ENCODE data around the gene TTC38. TPM values are rescaled to one million over a fixed set of nuclear protein-coding genes. Genes with fewer than 3 reads are reported as not detected.

Gene TTC38
- total RNA-seq, 1 donor from 2014 or later, result 60.7 TPM

DNA sequence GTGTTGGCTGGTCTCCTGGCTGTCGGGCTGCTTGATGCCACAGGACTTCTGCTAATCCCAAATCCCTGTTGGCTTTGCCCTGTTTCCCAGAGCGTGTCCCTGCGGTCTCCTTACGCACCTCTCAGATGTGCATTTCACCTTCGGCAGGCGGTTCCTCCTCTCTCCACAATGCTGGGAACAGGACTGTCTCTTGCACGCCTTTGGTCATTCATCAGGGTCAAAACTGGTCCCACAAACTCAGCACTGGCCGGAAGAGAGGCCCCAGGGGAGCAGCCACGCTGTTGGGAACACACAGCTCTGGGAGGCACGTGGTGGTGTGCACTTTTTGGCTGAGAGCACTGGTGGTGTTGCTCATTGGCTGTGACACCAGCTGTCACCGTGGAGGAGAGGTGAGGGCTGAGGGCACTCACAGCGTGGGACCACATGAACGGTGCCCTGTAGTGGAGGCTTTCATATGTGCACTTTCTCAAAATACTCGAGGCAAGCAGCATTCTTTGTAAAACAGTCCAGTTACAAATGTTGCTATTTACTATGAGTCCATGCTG lies 52.4 kb downstream of the TTC38 start:
- TF ChIP-seq, protein P1, sequence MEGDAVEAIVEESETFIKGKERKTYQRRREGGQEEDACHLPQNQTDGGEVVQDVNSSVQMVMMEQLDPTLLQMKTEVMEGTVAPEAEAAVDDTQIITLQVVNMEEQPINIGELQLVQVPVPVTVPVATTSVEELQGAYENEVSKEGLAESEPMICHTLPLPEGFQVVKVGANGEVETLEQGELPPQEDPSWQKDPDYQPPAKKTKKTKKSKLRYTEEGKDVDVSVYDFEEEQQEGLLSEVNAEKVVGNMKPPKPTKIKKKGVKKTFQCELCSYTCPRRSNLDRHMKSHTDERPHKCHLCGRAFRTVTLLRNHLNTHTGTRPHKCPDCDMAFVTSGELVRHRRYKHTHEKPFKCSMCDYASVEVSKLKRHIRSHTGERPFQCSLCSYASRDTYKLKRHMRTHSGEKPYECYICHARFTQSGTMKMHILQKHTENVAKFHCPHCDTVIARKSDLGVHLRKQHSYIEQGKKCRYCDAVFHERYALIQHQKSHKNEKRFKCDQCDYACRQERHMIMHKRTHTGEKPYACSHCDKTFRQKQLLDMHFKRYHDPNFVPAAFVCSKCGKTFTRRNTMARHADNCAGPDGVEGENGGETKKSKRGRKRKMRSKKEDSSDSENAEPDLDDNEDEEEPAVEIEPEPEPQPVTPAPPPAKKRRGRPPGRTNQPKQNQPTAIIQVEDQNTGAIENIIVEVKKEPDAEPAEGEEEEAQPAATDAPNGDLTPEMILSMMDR (conservative IDR thresholded peaks at IDR 0.05; ENCODE audit: low read depth, low read length), result no peak
- no peak for DNase-seq (ENCODE audit: low read depth)

DNA sequence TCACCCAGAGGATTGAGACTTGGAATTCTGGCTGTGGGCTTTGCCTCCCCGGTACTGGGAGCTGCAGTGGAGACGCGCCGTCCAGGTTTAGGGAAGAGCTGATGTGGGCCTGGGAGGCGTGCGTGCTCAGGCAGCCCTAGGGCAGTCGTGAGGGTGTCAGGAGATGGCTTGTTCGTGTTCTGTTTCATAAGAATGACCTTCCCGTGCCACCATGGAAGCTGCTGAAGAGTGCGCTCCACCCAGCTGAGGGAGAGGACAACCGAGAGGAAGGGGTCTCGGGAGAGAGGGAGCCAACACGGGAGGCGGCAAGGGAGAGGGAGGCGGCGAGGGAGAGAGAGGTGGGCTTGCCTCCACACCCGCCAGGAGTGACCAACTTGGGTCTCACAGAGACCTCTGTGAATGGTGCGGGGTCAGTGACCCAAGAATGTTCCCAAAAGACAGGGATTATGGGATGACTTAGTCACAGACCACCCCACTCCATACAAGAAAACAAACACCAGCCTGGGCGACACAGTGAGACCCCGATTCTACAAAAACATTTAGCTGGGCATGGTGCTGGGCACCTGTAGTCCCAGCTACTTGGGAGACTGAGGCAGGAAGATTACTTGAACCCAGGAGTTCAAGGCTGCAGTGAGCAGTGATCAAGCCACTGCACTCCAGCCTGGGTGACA lies 53.0 kb downstream of the TTC38 start:
- DNase-seq (ENCODE audit: low read depth), result no peak
- no peak overlapping the region for H3K4me3 ChIP-seq (ENCODE audit: low read depth, low read length)
- TF ChIP-seq, protein P1 (conservative IDR thresholded peaks at IDR 0.05; ENCODE audit: low read depth, low read length), result no peak

More for the DNA sequence above, 52.4 kb downstream of the TTC38 start:
- no peak overlapping the region for H3K4me3 ChIP-seq (ENCODE audit: low read depth, low read length)

DNA sequence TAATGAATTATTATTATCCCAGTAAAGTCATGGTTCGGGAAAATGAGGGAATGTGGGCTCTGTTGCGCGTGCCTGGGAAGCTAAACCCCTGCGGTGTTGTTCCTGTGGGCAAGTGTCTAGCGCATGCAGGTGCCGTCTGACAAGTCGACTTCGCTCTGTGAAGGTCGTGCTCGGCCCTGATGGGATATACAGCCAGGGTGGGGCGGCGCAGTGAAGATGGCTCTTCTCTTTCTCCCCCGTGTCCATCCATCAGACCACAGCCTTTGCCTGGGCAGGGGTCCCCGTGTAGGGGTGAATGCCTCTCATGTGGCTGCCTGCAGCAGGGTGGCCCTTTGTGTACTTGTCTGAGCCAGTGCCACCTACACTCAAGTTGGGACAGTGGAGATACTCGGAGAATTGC lies 54.9 kb downstream of the TTC38 start:
- no peak overlapping the region for H3K4me3 ChIP-seq (ENCODE audit: low read depth, low read length)
- DNase-seq (ENCODE audit: low read depth), result no peak
- TF ChIP-seq, protein P1 (conservative IDR thresholded peaks at IDR 0.05; ENCODE audit: low read depth, low read length), result no peak

DNA sequence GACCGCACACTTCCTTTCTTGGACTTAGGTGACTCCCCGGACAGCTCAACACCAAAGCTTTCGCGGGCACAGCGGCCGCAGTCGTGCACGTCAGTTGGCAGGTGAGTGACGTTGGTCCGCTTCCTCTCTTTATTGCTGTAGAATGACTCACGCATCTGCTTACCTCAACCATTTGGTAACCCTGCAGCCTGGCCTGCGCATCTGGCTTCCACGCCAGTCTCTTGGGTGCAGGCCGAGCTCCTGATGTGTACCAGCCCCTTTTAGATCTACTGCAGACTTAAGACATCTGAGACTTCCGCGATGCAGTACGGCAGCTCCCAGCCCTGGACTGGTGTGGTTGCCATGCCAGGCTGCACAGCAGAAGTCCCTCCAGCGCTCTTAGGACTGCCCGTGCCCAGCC lies 55.4 kb downstream of the TTC38 start:
- H3K4me3 ChIP-seq (ENCODE audit: low read depth, low read length), result no peak overlapping the region
- DNase-seq (ENCODE audit: low read depth), result no peak
- TF ChIP-seq, protein P1 (conservative IDR thresholded peaks at IDR 0.05; ENCODE audit: low read depth, low read length), result no peak

DNA sequence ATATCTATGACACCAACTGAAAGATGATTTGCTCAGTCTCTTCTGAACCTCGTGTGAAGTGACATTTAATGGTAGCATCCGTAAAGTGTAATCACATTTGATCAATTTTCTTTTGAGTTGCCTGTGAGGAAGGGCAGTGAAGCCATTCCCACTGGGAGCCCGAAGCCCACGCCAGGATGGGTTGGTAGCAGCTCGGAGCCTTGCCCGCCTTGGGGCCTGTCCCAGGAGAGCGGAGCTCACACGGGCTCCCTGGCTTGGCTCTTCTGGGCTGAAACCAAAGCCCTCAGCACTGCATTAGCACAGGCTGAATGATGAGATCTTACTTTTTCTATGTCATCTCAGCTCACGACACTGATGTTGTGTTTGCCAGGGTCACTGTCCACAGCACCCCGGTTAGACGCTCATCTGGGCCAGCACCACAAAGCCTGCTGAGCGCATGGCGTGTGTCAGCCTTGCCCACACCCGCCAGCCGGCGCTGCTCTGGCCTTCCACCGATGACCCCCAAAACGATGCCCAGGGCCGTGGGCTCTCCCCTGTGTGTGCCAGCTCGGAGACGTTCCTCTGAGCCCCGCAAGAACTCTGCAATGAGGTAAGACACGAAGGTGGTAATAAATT lies 58.4 kb downstream of the TTC38 start:
- no peak for DNase-seq (ENCODE audit: low read depth)
- no peak overlapping the region for H3K4me3 ChIP-seq (ENCODE audit: low read depth, low read length)
- TF ChIP-seq, protein P1 (conservative IDR thresholded peaks at IDR 0.05; ENCODE audit: low read depth, low read length), result no peak

DNA sequence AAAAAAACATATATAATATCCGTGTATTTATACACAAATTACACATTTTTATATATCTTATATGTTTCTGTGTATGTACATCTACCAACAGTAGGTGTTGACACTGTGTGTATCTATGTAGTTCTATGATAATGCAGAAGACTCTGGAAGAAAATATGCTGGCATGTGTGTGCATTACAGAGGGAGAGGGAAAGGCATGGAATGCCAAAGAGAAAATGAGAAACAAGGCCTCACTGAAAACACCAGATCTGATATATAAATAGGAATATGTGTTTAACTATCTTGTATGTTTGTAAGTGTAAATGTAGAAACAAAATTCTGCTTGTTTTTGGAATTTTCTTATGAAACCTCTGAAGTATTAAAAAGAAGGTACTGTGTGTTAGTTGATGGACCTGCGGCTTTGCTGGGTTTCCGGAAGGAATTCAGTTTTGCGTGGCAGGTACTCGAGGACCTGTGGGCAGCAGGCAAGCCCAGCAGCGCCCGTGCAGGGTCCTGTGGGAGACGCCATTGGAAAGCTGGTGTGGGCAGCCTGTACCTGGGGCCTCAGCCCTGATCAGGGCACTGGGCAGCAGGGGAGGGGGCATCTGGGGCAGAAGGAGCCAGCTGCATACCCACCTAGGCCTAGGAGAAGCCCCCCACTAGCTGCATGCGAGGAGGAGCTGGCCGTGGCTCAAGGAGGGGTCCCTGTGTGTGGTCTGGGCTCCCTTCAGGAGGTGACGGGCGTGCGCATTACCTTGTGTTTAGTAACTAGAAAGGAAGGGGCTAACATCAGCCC lies 60.1 kb downstream of the TTC38 start:
- H3K4me3 ChIP-seq (ENCODE audit: low read depth, low read length), result no peak overlapping the region
- no peak for DNase-seq (ENCODE audit: low read depth)
- TF ChIP-seq, protein P1 (conservative IDR thresholded peaks at IDR 0.05; ENCODE audit: low read depth, low read length), result no peak

All from epithelial cell of proximal tubule (primary cell).